ENCODE results near the gene MTCH1.
"Not testable (repeated sequence)": the region's sequence is repeated elsewhere in the genome, so short reads cannot be mapped to it uniquely, and the experiment has no call there.

MTCH1 gene

DNA sequence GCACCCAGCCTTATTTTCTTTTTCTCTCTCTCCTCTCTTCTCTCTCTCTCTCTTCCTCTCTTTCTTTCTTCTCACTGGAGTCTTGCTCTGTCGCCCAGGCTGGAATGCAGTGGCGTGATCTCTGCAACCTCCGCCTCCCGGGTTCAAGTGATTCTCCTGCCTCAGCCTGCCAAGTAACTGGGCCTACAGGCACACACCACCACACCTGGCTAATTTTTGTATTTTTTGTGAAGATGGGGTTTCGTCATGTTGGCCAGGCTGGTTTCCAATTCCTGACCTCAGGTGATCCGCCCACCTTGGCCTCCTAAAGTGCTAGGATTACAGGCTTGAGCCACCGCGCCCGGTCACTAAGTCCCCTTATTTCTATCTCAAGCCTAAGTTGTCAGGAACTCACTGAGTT is 36.9 kb downstream of the MTCH1 start:
- not testable (repeated sequence) for DNase-seq

DNA sequence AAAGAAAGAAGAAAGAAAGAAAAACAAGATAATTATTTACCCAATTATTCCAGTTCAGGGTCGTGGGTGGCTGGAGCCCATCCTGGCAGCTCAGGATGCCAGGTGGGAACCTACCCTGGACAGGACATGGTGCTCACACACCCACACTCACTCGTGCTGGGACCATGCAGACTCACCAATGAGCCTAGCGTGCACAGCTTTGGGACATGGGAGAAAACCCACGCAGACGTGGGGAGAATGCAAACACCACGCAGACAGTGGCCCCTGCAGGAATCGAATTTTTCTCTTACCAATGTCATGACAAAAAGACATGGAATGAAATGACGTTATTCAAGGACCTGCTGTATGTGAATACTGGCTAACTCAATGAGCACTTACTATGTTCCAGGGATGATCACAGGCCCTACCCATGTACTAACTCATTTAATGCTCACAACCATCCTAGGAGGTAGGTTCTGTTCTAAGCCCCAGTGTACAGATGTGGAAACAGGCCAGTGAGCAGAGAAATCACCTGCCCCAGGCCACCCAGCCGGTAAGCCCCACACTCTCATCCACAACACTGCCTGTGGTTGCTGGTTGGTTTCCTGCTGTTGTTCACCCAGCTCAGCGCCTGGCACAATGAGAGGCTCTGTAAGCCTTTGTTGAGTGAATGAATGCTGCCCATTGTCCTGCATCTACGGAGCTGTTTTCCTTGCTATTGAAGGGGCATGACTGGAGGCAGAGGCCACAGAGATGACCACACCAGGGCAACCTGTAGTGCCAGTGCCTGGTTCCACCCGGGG is 38.2 kb downstream of the MTCH1 start:
- no peak for DNase-seq

DNA sequence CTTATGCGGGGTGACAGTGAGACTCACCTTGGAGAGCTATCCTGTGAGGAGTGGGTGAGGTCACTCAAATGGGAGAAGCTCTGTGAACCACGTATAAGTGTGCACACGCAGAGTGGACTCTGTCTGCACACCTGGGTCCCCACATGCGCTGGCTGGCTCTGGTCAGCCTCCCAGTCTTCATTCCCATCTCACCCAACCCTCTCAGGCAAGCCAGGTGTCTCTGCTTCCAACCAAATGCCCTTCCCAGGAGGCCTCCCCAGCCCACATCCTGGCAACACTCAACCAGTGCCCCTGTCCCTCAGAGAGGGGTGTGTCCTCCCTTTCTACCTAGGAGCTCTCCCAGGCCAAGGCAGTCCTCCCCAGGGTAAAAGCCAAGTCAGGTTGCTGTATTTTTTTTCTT is 39.5 kb downstream of the MTCH1 start:
- DNase-seq, result no peak

DNA sequence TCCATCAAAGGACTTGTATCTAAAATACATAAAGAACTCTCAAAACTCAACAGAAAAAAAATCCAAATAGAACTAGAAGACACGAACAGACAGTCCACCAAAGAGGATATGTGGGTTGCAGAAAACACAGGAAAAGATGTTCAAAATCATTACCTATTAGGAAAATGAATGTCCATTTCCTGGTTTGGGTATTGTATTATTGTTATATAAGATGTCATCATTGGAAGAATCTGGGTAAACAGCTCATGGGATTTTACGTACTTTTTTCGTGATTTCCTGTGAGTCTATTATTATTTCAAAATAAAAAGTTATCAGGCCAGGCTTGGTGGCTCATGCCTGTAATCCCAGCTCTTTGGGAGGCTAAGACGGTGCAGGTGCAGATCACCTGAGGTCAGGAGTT is 40.7 kb downstream of the MTCH1 start:
- DNase-seq, result no peak

DNA sequence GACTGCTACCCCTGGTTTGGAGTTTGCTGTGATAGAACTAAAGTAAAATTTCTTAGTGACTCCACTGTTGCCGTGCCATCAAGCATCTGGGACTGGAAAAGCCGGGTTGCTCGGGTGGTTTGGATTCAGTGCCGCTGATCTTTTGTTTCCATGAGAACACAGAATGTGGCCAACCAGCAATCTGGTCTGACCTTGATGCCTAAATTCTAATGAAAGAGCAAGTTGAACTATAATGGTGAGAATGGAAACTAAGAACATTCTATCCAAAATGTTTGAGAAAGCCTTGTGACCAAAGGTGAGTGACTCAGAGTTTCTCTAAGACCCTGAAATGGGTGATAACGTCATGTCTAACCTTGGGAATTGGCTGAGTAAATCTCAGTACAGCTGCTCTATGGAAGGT is 41.3 kb downstream of the MTCH1 start:
- no peak for DNase-seq

DNA sequence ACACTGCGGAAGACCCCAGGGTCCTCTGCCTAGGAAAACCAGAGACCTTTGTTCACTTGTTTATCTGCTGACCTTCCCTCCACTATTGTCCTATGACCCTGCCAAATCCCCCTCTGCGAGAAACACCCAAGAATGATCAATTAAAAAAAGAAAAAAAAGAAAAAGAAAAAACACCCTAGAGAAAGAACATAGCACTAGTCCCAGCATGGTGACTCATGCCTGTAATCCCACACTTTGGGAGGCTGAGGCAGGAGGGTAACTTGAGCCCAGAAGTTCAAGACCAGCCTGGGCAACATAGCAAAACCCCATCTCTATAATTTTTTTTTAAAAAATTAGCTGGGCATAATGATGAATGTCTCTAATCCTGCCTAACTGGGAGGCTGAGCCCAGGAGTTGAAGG is 43.7 kb downstream of the MTCH1 start:
- not testable (repeated sequence) for DNase-seq

DNA sequence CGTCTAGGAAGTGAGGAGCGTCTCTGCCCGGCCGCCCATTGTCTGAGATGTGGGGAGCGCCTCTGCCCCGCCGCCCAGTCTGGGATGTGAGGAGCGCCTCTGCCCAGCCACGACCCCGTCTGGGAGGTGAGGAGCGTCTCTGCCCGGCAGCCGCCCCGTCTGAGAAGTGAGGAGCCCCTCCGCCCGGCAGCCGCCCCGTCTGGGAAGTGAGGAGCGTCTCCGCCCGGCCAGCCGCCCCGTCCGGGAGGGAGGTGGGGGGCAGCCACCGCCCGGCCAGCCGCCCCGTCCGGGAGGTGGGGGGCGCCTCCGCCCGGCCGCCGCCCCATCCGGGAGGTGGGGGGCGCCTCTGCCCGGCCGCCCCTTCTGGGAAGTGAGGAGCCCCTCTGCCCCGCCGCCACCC is 44.4 kb downstream of the MTCH1 start:
- not testable (repeated sequence) for DNase-seq

DNA sequence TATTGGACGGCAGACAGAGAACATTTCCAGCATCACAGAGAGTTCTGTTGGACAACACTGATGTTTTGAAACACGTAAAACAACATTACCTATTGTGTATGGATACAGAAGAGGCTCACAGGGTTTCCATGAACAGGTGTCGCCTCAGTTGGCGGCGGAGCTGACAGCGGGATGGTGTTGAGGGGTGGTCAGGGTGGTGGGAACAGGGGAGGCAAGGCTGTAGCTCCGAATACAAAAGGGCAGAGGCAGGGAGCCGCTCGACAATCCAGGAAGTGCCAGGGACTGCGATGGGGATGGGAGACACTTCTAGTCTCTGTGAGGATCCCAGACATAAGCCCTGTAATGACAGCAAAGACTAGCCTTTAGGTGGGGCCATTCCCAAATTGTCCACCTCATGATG is 46.0 kb downstream of the MTCH1 start:
- no peak for DNase-seq

DNA sequence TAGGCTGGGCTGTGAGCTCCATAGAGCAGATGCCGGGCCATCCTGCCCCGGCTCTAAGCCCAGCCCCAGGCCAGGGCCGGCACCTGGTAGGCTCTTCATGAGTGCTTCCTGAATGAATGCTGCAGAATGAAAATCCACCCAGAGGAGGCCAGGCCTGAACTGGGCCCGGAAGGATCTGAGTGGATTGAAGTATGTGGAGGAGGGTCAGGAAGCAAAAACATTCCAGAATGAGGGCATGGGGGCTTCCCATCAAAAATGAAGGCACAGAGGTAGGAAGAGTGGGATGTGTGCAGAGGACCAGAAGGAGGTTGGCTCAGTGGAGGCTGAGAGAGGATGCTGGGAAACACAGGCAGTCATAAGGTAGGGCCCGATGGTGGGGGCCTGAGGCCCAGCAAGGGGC is 47.0 kb downstream of the MTCH1 start:
- not testable (repeated sequence) for DNase-seq

DNA sequence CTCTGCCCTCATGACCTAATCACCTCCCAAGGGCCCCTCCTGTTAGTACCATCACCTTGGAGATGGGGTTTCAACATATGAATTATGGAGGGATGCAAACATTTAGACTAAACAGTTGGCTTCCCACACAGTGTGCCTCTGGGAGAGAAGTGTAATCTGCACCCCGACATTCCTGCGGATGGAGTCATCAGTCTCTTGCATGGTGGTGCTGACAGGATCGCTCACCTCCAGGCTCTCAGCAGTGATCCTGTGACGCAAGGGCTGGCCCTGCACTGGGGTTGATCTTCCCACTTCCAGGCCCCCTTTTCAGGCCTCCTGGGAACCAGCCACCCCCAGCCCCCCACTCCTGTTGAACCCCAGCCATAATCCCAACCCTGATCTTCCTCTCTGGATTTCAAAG is 47.5 kb downstream of the MTCH1 start:
- DNase-seq, result no peak

DNA sequence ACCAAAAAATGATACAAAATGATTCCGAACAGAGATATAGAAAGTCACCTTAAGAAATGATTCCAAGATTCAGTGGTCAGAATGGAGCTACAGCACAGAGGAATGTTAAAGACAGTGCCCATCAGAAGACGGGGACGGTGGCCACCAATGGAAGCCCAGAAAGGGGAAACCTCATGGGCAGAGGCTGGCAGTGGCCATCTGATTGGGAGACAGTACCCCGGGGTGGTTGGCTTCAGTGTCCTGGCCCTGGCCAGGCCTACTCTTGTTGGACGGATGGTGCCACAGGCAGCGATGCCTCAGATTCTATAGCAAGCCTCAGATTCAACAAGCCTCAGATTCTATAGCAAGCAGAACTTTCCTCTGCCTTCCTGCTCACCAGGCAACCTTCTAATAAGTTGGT is 48.1 kb downstream of the MTCH1 start:
- DNase-seq, result no peak

DNA sequence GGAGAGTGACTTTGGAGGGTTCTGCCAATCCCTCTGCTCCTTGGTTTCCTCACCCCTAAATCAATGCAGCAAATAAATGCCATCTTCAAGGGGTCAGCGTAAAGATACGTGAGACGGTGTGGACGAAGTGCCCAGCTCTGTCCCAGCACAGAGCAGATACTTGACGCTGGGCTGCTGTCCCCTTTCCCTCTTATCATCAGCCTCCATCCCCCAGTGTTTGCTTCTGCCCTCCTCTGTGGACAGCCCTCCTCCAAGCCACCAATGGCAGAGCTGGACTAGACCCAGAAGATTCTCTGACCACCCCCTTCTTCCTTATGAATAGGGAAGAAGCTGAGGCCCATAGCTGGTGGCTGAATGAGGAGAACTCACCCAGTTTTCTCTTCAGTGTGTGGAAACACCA is 49.2 kb downstream of the MTCH1 start:
- DNase-seq, result no peak

DNA sequence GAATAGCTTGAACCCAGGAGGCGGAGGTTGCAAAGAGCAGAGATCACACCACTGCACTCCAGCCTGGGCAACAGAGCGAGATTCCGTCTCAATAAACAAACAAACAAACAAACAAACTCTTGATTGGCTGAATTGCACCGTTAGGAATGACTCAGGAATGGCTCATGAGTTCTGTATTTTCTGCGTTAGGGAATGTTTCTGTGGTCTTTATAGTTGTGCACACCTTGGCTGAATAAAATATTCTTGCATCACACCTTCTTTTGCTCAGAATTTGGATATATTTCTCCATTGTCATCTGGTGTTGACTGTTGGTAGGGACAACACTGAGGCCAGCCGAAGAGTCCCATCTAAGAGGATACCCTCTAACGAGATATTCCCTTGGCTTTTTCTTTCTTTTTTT is 51.1 kb downstream of the MTCH1 start:
- DNase-seq, result no peak

DNA sequence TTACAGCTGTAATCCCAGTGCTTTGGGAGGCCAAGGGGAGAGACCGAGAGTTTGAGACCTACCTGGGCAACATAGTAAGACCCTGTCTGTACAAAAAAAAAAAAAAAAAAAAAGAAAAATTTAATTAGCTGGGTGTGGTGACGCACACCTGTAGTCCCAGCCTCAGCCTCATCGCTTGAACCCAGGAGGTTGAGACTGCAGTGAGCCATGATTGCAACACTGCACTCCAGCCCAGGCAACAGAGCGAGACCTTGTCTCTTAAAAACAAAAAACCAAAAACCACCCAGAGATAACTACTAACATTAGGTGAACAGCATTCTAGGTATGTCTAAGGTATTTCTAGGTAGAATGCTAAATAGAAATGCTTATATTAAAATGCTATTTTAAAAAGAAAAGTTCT is 52.5 kb downstream of the MTCH1 start:
- DNase-seq, result no peak

DNA sequence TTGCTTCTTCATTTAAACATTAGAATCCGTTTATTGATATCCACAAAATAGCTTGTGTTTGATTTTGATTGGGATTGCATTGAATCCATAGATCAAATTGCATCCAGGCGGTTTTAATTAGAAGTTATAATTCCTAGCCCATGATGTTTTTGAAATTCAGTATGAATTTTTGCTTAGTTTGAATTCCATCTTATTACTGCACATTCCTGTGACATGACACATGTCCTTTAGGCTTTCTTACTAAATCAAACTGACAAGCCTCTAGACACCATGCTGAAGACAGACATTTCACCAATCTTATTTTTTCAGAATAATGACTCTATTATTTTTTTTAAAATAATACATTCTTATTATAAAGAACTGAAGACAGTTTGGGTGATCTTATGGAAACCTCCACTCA is 52.9 kb downstream of the MTCH1 start:
- DNase-seq, result no peak

DNA sequence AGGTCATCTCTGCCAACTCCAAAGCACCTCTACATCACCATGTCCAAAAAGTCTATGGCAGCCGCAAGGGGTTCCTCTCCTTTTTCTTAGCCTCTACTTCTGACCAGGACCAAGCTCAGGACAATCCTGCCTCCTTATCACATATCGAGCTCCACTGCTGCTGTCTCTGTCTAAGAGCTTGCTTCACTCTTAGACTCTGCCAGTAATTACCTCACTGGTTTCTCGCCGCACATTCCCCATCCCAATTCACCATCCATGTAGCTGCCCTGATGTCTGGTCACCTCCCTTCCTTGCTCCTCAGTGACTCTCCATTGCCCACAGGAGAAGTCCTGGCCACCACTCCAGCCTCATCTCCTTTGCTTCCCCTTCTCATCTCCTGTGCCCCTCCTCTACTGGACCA is 55.5 kb downstream of the MTCH1 start:
- DNase-seq, result no peak

DNA sequence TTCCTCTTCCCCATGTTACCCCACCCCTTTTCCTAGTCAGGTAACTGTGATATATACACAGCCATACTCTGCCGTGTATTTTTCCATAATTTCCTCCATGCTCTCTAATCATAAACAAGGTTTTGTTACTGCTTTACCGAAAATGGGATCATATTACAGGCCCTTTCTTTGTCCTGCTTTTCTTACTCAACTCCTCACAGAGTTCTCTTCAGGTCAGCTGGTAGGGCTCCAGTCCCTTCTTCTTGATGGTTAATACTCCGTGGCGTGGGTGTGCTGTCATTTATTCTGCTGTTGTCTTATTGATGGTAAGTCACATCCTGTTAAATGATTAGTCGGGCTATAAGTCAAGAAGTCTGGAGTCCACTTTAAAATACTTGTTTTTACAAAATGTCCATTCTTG is 56.4 kb downstream of the MTCH1 start:
- no peak for DNase-seq

DNA sequence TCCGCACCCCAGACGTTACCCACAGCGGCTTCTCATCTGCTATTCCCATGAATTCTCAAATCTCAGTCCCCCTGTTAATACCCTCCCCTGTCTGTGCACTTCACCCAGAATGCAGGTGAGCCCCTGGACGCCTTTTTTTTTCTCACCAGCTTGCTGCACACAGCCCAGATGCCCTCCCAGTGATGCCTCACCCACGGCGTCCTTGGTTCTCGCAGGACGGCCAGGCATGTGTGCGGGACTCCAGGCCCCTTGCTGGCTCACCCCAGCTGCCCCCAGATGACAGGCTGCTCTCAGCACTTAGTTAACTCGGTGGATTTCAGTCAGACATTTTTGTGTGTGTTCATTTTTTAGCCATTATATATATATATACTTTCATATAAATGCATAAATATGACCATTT is 56.8 kb downstream of the MTCH1 start:
- no peak for DNase-seq

DNA sequence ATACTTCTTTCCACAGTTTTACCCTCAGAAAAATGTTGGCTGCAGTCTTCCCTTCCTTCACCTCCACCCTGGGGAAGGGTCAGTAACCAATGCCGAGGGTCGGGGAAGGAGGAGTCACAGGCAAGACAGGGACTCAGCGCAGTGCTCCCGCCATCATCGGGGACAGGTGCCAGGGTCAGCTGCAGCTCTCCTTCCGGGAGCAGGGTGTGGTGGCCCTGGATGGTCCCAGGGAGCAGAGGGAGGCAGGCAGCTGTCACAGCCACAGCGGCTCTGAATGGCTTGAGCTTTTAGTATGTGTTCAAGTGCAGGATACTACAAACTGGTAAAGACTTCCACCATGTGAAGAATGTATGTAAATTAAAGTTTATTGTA is 57.5 kb downstream of the MTCH1 start:
- no peak for DNase-seq

DNA sequence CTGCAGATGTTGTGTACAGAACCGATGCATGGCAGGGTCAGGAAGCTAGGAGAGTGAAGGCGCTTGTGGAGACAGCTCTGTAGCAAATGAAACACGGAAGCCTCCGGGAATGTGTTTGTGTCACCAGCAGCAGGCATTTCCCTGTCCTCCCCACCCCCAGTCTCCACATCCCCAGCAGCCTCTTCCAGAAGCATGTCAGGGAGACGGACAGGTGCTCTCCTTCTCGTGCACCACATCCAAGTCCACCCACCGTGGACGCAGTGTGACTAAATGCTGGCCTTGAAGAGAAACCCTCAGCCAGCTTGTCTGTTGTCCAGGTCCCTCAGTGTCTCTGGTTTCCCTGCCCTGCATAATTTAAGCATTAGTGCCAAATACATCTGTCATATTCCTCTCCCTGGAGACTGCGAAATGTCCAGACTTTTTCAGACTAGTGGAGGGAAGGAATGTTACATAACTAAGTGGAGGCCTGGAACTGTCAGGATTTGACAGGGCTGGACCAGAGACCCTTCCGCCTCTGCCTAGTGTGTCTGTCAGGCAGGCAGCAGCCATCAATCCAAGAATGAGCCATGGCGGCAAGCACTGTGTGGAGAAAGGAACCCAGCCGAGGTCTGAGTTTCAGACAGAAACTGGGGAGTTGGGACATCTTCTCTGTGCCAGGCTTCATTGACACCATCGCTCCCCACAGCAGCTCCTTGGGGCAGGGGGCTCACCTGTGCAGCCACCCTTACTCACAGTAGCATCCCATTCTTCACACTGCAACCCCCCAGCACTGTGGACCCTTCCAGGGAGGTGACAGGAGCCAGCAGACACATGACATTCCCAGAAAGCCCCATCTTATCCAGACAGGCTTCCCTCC is 58.1 kb downstream of the MTCH1 start:
- DNase-seq, result no peak

DNA sequence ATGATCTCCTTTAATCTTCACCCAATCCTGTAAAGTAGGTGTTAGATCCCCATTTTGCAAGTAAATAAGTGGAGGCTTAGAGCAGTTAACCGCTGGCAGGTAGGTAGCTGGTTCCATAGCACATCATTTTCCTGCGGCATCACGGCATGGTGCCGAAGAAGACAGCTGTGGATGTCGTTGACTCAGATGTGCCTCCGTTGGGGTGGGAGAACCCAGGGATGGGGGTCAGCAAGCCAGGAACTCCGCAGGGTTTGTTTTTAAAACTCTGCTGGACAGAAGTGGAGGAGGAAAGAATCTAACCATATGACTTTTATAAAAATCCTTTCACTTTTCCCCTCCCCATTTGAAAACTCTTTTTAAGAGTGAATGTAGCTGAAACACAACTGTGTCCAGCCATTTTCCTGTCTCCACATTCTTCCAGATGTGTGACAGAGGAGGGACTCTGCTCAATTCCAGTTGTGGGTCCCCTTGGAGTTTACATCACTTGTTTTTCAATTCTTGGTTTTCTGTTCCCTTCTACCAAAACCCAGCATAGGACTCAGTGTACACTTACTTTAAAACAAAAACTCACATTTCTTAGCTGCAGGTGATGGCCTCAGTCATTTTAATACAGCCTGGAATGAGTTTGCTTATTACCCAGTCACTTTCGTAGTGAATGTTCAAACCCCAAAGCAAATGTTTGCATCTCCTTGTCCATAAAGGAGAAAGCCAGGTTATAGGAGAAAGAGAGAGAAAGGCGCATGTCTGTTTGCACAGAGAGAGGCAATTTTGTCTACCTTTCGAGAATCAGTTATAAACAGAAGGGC is 59.1 kb downstream of the MTCH1 start:
- DNase-seq, result no peak

DNA sequence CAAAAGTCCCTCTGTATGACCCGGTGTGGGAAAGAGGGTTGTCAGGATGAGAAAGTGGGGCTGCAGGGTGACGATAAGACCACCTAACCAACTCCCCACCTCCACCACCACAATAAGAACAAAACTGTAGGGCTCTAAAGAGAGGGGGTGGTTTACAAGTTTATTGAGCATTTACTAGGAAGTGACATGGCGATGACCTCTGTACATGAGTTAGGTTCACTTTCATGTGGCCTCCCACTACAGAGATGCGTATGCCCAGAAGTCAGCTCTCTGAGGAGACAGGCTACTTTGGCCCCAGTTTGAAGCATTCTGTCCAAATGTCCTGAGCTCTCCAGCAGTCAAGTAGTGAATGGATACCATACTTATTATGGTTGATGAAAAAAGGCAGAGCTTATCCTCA is 60.2 kb downstream of the MTCH1 start:
- DNase-seq, result no peak

DNA sequence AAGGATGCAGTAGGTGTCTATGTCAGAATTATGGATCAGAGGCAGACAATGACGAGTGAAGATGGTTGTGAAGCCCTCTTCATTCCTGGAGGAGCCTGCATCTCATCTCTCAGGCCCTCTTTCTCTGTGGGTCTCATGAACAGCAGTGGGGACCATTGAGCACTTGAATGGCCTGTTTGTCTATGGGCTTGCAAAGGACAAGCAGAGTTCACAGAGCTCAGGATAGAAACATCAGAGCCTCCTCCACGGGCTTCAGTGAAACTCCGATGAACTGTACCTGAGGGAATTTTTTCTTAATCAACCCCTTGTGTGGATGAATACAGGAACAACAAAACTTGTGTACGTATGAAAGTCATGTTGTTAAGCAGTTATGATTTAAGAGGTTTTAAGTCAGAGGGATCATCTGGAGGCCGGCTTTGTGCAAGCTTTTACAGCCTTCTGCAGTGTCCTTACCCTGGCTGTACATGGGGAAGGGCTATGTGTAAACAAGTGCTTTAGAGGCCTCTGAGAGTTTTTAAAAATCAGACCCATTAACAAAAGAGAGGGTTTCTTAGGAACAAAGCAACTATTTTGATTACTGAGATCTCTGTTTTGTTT is 61.1 kb downstream of the MTCH1 start:
- no peak for DNase-seq

All from NCI-H1092 treated with DMSO at 0.1 percent for 48 hours (cell line).